Retinal pigment epithelial cell (primary cell): Measurements from ENCODE around the gene SPATA25.
"Not testable (repeated sequence)": the region's sequence is repeated elsewhere in the genome, so short reads cannot be mapped to it uniquely, and the experiment has no call there.

ENCODE experiments used
- DNase-seq: peaks from one replicate; pipeline ENCODE4 v3.0.0-alpha.2; 2010; ENCODE audit warnings: low read depth
- H3K4me3 ChIP-seq: 2 replicates; pipeline ENCODE4 v1.5.1; 2011; ENCODE audit warnings: mild to moderate bottlenecking, low read length, control low read depth, moderate library complexity
- CTCF ChIP-seq: conservative IDR thresholded peaks from 2 replicates; pipeline ENCODE4 v1.5.1; 2011; ENCODE audit warnings: low read depth, low read length, control low read depth, inconsistent platforms

SPATA25 gene

GRCh38 chr20:45907219-45907948 is 20.0 kb upstream of the SPATA25 start:
- TF ChIP-seq CTCF = no peak
- no peak for DNase-seq

GRCh38 chr20:45905505-45906079 is 18.2 kb upstream of the SPATA25 start:
- no peak overlapping the region for H3K4me3 ChIP-seq
- TF ChIP-seq CTCF = no peak
- no peak for DNase-seq

More at GRCh38 chr20:45907219-45907948, 20.0 kb upstream of the SPATA25 start:
- H3K4me3 ChIP-seq = no peak overlapping the region

- TF ChIP-seq CTCF = no peak
- H3K4me3 ChIP-seq = no peak overlapping the region
- no peak for DNase-seq
Measured at GRCh38 chr20:45904583-45905504, 17.4 kb upstream of the SPATA25 start.

GRCh38 chr20:45902199-45902701 is 14.8 kb upstream of the SPATA25 start:
- no peak for DNase-seq
- no peak for TF ChIP-seq CTCF
- H3K4me3 ChIP-seq = no peak overlapping the region

- not testable (repeated sequence) for DNase-seq, H3K4me3 ChIP-seq
Measured at GRCh38 chr20:45901332-45901731, 13.9 kb upstream of the SPATA25 start.

GRCh38 chr20:45899046-45899835 is 11.8 kb upstream of the SPATA25 start:
- H3K4me3 ChIP-seq = no peak overlapping the region
- DNase-seq = no peak
- no peak for TF ChIP-seq CTCF
